GM18526 (cell line): ENCODE measurements around the gene ASXL3.

ENCODE experiments used
- POLR2A ChIP-seq: IDR thresholded peaks from 3 replicates; pipeline ENCODE4 v1.6.1; 2011; ENCODE audit not compliant: insufficient read length; ENCODE audit errors: extremely low read depth

ASXL3 gene

DNA sequence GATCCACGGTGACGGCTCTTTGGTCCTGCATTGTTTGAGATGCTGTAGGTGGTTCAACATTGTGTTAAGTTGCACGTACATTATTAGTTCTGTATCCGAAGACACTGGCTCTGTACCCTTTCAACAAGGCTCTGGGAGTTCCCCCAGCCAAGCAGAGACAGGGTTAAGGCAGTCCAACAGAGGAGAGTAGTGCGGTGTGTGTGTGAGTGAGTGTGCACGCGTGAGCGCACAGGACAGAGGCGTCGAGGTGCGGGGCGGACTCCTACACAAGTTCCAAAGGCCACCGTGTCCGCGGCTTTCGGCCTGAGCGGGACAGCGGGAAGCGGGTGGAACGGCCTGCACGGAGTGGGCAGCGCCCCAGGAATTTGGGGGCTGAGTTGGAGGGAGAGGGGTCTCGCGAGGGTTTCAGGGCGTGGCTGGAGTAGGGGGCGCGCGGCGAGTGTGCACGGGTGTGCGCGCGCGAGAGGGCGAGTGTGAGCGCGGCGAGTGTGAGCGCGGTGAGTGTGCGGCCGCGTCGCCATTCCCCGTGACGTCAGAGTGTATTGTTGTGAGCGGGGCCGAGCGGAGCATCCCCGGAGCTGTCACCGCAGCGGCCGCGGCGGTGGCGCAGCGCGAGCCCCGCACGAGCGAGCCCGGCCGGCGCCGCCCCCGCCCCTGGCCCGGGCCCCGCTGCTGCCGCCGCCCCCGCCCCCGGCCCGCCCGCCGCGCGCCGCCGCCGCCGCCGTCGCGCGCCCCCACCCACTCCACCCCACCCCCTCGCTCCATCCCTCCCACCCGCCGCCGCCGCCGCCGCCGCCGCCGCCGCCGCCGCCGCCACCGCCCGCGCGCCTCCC, at the start of gene ASXL3:
ASXL3 (plus strand) TSS at position 535 of the 833 bp plus-strand sequence. CDS start 413 bp downstream, outside the sequence.
- TF ChIP-seq POLR2A = no peak

DNA sequence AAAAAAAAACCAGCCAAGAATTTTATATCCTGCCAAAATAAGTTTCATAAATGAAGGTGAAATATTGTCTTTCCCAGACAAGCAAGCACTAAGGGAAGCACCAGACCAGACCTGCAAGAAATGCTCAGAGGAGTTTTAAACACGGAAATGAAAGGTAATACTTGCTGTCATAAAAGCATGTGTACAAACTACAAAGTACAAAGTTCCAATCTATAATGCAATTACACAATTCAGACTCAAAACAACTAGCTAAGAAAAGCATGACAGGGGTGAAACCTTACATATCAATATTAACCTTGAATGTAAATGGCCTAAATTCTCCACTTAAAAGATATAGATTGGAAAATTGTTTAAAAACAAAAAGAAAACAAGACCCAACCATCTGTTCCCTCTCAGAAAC, 45.0 kb upstream of the ASXL3 start:
- TF ChIP-seq POLR2A = no peak

DNA sequence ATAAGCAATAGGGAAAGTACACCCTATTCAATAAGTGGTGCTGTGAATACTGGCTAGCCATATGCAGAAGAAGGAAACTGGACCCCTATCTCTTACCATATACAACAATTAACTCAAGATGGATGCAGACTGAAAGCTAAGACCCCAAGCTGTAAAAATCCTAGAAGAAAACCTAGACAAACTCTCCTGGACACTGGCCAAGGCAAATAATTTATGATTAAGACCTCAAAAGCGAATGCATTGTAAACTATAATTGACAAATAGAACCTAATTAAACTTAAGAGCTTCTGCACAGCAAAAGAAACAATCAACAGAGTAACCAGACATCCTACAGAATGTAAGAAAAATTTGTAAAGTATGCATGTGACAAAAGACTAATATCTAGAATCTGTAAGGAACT, 41.1 kb upstream of the ASXL3 start:
- TF ChIP-seq POLR2A = no peak

- TF ChIP-seq POLR2A = no peak
These were observed 39.5 kb upstream of the ASXL3 start for GRCh38 chr18:33538418-33539042.

DNA sequence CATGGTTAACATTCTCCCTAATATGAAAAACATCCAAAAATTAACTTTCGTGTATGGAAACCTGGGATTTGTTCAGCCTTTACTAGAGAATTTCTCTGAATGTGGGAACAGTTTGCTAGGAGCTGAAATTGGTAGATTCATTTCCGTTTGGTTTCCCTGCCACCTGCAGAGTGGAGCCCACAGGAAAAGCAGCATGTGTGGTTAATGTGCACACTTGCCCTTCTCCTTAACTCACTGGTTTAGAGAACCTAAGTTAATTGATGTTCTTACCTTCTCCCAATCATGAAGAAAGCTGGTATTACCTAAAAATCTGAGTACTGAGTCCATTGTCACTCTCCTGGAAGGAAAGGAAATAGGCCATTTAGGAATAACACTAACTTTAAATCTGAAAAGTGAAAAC, 37.6 kb upstream of the ASXL3 start:
- no peak for TF ChIP-seq POLR2A

DNA sequence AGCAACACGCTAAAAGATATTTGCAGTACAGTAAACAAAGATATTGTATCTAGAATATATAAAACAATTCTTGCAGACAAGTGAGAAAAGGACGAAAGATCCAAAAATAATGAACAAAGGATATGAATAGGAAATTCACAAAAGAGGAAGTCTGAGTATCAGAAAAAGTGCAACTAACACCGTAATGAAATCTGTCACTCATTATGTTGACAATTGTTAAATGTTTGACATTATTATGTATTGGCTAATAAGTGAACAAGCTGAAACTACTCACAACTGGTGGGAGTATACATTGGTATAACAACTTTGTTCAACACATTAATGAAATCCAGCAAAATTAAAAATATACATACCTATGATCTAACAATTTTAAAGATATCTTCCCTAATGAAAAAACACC, 36.7 kb upstream of the ASXL3 start:
- TF ChIP-seq POLR2A = no peak

DNA sequence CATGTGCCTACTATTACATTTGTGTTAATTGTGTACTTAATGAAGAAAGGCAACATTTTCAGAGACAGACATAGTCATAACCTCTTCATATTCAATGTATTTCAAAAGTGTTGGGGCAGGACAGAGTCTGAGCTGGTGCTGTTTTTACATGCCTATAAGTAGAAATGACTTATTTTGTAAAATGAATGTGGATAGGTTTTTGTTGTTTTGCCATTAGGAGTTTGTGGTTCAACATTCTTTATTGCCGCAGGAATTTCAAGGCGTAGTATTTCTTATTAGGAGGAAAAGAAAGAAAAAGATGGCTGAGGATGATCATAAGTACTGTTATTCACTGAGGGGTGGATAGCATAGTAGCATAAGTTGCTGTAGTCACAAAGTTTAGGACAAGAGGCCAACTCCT, 21.2 kb upstream of the ASXL3 start:
- no peak for TF ChIP-seq POLR2A

DNA sequence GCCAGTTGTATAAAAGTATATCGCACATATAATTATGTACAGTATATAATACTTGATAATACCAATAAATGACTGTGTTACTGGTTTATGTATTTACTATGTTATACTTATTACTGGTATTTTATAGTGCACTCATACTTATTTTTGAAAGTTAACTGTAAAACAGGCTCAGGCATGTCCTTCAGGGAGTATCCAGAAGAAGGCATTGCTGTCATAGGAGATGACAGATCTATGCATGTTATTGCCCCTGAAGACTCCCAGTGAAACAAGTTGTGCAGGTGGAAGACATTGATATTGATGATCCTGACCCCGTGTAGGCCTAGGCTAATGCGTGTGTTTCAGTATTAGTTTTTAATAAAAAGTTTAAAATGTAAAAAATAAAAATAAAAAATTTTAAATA, 20.3 kb upstream of the ASXL3 start:
- TF ChIP-seq POLR2A = no peak

GRCh38 chr18:33558529-33558928, 19.5 kb upstream of the ASXL3 start:
- no peak for TF ChIP-seq POLR2A

DNA sequence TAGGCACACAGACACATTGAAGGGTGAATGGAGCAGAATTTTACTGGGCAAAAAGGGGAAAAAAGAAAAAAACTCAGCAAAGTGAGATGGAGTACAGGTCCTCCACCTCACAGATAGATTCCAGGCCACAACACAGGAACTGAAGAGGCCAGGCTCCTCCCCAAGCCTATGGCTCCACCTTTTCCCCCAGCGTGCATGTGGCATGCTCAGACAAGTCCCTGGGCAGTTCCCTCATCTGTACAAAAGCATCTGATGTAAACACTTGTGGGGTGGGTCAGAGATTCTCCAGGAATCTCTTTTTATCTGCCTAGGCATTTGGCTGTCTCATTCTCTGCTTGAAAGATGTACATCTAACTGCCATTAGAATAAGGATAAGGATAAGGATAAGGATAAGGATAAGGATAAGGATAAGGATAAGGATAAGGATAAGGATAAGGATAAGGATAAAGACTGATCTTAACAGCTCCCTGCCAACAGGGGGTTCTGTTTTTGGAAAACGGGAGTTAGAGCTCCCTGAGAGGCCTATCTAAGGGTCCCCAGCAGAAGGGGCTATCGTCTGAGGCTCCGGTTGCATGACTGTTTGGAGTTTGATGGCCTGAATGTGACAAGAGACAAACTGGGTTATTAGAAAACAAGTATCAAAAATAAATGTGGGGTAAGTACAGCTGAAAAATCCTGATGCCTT, 17.2 kb upstream of the ASXL3 start:
- no peak for TF ChIP-seq POLR2A

DNA sequence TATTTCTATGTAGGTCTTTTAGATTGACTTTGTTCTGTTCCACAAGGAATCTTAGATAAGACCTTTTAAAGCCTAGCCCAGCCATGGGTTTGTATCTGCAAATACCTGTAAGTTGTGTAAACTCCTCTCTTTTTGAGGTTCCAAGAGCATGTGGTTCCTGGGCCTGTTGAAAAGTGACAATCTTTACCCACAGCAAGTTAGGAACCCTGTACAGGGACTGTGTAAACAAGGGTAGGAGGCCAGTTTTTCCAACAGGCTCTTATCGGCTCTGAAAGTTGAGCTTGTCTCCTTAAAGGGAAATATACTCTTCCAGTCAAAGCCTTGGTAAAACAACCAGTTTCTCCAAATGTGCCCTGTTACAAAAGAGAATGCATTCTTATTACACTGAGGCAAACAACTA, 15.3 kb upstream of the ASXL3 start:
- no peak for TF ChIP-seq POLR2A

- no peak for TF ChIP-seq POLR2A
These were observed 10.3 kb upstream of the ASXL3 start for GRCh38 chr18:33567705-33568104.

DNA sequence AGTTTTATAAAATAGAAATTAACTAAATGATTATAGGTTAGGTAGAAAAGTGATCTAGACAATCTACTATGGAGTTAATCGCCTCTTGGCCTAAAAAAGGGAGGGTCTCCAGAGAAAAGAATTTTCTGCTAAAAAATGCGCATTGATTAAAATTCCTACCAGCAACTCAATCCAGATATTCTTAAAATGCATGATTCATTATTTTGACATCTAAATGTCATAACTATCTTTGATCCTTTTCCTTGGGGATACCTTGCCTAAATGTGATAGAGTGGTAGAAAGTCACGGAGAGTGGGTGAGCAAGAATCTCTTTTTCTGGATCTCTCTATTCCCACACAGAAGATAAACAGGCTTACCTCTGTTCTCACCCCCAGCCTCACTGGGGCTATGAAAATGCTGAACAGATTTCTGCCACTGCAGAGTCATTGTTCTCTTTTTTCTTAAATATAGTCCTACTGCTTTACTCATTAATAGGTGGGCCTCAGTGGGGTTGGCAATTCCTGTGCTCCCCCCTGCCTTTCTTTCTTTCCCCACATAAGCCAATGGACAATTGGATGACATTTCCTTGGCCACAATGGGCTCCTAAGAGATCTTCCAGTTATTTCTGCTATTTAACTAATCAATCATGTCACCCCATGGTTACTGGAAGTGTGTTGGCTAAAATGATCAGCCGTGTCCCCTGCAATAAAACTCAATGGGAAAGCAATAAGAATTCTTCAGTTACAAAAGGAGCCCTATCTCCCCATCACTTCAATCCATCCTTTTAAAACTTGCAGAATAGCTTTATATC, 5.8 kb upstream of the ASXL3 start:
- no peak for TF ChIP-seq POLR2A

- TF ChIP-seq POLR2A = no peak
These were observed 4.8 kb upstream of the ASXL3 start for GRCh38 chr18:33573193-33573592.

GRCh38 chr18:33575451-33575850, 2.6 kb upstream of the ASXL3 start:
- TF ChIP-seq POLR2A = no peak
